Measurements from ENCODE around the gene TMEM255A.
"Not testable (repeated sequence)": the region's sequence is repeated elsewhere in the genome, so short reads cannot be mapped to it uniquely, and the experiment has no call there.

TMEM255A gene

GRCh38 chrX:120310861-120311726, at the start of gene TMEM255A:
Gene TMEM255A (minus strand): TSS chrX:120311461. CDS start chrX:120311309, 152 bp downstream.
- DNase-seq: no peak

DNA sequence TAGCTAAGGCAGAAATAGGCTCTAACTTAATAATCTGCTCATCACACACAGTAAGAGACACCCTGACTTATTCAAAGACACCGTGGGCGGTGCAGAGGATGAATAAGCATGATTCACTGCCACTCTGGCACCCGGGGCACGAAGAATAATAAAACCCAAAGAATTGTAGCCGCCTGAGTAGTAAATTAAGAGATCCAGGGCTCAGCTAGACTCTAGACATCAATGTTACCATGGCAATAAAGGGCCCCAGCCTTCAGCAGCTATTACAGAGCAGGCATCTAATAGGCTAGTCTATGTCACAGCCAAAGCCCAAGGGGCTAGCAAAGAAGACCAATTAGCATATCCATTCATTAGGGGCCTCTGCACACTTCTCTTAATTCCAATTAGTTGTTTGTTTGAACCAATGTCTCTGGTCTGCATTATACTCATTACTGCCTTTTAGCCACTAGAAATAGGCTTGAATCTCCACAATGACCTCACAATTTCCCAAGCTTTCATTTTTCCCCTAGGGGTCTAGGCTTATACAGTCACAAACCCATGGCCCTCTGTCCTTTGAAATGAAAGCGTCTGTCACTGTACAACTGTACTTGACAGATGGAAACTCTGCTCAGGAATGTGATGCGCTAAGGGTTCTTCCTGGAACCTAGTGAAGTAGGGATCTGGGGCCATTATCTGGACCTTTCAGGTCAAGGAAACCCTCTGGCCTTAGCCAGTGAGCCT, 47.6 kb upstream of the TMEM255A start:
- no peak for DNase-seq

GRCh38 chrX:120357186-120357585, 45.9 kb upstream of the TMEM255A start:
- DNase-seq: no peak

- DNase-seq: no peak
Measured at GRCh38 chrX:120356084-120356483, 44.8 kb upstream of the TMEM255A start.

DNA sequence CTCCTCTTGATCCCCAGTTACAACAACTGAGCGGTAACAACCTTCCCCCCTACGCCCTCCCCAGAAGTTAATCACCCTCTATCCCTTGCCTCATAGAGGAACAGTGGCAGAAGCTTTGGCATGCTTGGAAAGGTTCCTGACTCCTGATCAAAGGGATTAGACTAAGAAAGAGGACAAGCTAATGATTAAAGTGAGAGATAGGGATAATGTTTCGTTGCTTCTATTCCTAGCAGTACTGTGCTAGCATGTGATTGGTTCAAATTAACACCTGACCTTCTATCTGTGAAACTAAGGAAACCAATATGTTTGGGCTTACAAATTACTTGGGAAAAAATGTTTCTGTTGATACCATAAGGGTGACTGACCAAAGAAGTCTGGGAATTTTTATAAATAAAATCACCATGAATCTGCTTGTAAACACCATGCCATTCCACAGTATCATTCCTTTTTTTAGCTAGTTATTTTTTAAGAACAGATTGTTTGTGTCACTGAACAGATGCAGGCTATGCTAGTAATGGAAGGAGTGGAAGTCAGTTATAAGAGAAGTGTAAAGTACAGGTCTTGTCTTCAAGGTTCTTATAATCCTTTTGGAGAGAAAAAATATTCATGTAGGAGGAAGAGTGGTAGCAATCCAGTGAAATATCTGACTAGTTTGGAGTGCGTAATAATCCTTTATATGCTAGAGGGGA, 39.3 kb upstream of the TMEM255A start:
- no peak for DNase-seq

- not testable (repeated sequence) for DNase-seq
Measured at GRCh38 chrX:120344566-120344965, 33.3 kb upstream of the TMEM255A start.

DNA sequence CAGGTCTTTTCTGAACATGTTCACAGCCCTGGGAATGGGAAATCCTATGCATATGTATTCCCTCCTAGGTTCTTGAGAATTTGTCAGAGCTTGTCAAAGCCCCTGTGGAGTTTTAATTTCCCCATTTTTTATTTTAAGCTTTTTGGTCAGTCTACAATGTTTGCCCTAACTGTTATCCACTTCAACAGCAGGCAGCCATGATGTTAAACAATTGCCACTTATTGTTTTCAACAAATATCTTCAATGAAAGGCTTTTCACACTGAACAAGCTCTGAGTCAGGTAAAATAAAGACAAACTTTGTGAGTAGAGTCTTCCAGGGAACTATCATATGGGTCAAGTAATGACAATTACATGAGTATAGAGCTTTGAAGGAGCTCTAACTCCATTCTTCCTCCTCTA, 25.6 kb upstream of the TMEM255A start:
- no peak for DNase-seq

DNA sequence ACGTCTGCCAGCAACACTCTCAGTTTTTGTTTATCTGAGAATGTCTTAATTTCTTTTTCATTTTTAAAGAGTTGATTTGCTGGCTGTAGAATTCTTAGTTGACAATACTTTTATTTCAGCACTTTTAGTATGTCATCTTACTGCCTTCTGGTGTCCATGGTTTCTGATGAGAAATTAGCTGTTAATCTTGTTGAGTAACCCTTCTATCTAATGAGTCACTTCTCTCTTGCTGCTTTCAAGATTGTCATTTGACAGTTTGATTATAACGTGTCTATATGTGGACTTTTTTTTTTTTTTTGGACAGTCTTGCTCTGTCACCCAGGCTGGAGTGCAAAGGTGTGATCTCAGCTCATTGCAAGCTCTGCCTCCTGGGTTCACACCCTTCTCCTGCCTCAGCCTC, 24.0 kb upstream of the TMEM255A start:
- DNase-seq: no peak

DNA sequence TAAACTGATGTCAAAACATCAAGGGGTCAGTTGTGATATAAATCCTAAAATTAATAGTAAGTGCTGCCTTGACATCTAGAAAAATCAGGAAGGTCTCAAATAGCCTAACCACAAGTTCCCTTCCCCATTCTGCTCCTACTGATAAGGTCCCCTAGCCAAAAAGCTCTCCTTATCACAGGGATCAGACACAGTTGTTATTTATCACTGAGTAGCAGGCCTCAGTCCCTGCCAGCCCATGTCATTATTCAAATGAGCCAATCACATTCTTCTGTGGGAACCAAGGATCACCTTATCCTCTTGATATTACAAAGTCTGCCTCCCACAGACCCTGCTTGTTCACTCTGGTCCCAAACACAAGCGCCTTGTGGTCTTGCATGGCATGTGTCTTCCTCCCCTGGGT, 23.3 kb upstream of the TMEM255A start:
- DNase-seq: no peak

DNA sequence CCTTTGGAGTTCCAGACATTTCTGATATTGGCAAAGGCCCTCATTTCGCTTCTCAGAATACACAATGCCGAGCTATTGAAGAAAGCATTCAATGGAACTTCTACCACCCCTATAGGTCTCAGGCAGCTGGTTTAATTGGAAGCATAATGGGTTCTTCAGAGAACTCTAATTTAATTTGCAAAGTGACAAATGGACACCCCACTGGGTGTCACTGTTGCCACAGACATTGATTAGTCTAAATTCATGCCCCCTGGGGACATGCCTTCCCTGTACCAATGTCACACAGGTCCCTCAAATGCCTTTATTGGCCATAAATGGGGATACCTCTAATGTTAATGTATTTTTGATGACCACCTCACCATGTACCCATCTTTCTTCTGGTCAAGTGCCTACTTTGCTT, 22.9 kb upstream of the TMEM255A start:
- DNase-seq: no peak

GRCh38 chrX:120332394-120332793, 21.1 kb upstream of the TMEM255A start:
- no peak for DNase-seq

GRCh38 chrX:120331116-120331515, 19.9 kb upstream of the TMEM255A start:
- no peak for DNase-seq

DNA sequence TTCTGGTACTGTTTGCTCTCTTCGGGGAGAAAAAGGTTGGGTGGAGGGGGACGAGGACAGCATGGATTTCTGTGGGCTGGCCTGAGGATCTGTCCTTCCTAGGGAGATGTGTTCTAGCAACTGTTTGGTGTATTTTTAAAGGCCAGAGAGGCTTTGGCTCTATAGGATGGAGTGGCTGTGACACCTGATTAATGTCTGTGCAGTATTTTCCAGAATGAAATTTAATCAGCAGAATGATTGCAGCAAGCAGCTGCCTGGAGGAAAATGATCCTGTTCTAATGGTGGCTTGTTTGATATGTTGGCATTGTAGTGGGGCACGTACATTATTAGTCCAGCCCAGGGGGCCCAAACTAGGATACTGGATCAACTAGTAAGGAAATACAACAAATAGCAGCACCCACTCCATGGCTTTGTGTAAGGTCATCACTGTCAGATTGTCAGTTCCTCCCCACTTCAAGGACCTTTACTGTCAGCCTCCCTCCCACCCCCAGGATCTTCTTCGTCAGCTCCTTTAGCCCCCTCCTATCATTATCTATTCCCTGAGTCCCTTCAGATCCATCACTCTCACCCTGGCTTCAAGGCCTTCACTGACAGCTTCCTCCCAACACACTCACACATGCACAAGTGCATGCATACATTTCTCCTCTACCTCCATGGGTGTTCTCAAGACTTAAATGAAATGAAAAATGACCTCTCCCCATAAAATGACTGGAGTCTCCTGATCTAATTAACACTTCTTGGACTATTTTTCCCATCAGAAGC, 10.4 kb upstream of the TMEM255A start:
- no peak for DNase-seq

DNA sequence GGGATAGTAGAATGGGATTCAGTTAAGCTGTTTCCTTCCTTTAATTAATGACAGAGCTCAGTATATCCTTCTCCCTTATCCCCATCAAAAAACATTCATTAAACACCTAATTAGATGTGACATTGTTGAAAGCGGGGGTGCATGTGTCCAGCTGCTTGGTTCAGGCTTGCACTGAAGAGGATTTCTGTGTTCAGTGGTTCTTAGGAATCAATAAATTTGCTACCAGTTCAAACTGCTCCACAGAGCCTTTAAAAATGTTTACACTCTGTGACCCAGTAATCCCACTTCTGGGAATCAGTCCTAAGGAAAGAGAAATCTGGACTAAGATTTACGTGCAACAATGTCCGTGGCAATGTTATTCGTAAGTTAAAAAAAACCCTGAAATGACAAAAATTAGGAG, 7.2 kb upstream of the TMEM255A start:
- no peak for DNase-seq

- DNase-seq: no peak
Measured at GRCh38 chrX:120316587-120317283, 5.5 kb upstream of the TMEM255A start.

DNA sequence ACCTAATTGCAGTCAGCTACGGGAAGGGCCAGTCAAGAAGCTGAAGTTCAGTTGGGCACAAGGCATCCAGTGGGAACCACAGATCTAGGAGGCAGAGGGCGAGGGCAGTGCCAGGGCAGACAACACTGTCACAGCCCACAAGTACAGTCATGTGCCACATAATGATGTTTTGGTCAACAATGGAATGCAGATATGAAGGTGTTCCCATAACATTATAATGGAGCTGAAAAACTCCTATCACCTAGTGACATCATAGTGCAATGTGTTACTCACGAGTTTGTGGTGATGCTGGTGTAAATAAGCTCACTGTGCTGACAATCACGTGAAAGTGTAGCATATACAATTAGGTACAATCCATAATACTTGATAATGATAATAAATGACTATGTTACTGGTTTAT, 4.5 kb upstream of the TMEM255A start:
- no peak for DNase-seq

DNA sequence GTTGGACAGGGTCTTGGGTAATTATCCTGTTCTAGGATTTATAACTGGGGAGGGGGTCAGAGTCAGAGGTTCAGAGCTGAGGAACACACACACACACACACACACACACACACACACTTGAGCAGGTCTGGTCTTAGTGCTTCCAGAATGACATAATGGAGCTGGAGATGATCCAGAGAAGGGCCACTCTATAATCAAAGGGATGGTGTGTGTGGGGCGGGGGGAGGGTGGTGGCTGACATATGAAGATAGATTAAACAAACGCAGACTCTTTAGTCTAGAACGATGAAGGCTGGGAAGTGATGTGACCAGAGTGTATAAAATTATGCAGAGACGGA, 434 bp upstream of the TMEM255A start:
- DNase-seq: peak; percentile 22

DNA sequence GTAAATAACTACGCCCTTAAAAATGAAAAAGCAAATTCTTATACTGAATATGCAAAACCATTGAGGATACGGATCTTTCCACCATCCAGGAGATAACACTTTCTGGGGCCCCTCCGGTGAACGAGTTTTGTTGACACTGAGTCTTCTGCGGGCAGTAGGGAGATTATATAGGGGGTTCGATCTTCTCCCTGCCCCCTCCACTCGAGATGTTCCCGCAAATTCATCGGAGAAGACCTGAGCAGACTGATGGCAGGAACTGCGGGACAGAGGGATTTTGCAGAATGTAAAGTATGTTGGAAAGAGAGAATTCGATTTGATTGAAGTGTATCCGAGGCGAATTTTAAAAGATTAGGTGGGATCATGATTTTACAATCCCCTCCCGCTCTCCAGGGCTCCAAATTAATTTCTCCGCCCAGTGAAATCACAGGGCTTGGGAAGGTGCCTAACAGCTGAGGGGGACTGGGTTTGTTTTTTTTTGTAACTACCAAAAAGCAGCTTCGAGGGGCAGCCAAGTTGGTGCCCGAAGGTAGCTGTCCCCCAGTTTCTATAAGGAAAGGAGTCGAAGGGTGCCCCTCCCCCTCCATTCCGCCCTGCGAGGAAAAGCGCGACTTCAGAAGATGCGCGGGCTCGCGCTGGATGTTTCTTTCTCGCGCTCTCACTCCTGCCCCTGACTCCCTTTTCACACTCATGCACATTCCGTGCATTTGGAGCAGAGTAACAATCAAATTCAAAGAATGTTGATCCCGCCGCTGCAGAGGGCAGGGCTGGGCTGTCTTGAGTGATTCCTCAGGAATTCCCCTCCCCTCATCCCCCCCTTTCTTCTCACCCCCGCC, 1.2 kb downstream of the TMEM255A start:
- DNase-seq: no peak

GRCh38 chrX:120308959-120309872, 2.0 kb downstream of the TMEM255A start:
- peak; percentile 57 for DNase-seq

GRCh38 chrX:120308558-120308957, 2.7 kb downstream of the TMEM255A start:
- no peak for DNase-seq

Data from NCI-H2029 treated with DMSO at 0.1 percent for 48 hours (cell line).